HepG2 (cell line): Measurements from ENCODE around the gene DDX54. TPM values are rescaled to one million over a fixed set of nuclear protein-coding genes. Genes with fewer than 3 reads are reported as not detected.

Experiments used
- BCLAF1 ChIP-seq: fragments of 450-650 bp; IDR thresholded peaks from 2 replicates; pipeline ENCODE4 v1.6.1; 2017; ENCODE audit warnings: mild to moderate bottlenecking
- CBX5 ChIP-seq: sonication (generic); formaldehyde crosslinking; IDR thresholded peaks from 2 replicates; pipeline ENCODE4 v1.4.0; 2020; ENCODE audit warnings: missing genetic modification reagents, borderline replicate concordance
- HOXA3 ChIP-seq: sonication (generic); formaldehyde crosslinking; IDR thresholded peaks from 2 replicates; pipeline ENCODE4 v1.5.0; 2020; ENCODE audit warnings: missing genetic modification reagents
- JDP2 ChIP-seq: sonication (generic); formaldehyde crosslinking; IDR thresholded peaks from 2 replicates; pipeline ENCODE4 v1.8.1; 2022; ENCODE audit warnings: missing genetic modification reagents, borderline replicate concordance
- ONECUT2 ChIP-seq: sonication (generic); formaldehyde crosslinking; IDR thresholded peaks from 2 replicates; pipeline ENCODE4 v1.4.0; 2020; ENCODE audit warnings: missing genetic modification reagents
- RAD21 ChIP-seq: fragments of 450-650 bp; formaldehyde crosslinking; IDR thresholded peaks from 2 replicates; pipeline ENCODE4 v1.5.0; 2020; ENCODE audit warnings: mild to moderate bottlenecking
- RFXAP ChIP-seq: sonication (generic); formaldehyde crosslinking; IDR thresholded peaks from 2 replicates; pipeline ENCODE4 v1.4.0; 2020; ENCODE audit warnings: missing genetic modification reagents, borderline replicate concordance
- SALL1 ChIP-seq: sonication (generic); formaldehyde crosslinking; IDR thresholded peaks from 2 replicates; pipeline ENCODE4 v1.8.0; 2022; ENCODE audit warnings: mild to moderate bottlenecking, missing genetic modification reagents
- ZBTB4 ChIP-seq: sonication (generic); formaldehyde crosslinking; IDR thresholded peaks from 2 replicates; pipeline ENCODE4 v1.4.0; 2020; ENCODE audit warnings: missing genetic modification reagents, mild to moderate bottlenecking, borderline replicate concordance
- ZC3H13 ChIP-seq: sonication (generic); formaldehyde crosslinking; IDR thresholded peaks from 2 replicates; pipeline ENCODE4 v1.8.1; 2023; ENCODE audit warnings: mild to moderate bottlenecking, missing genetic modification reagents, moderate library complexity
- ZFAT ChIP-seq: sonication (generic); formaldehyde crosslinking; conservative IDR thresholded peaks from 2 replicates; pipeline ENCODE4 v1.8.1; 2023; ENCODE audit warnings: missing genetic modification reagents, inconsistent platforms
- ZFP90 ChIP-seq: sonication (generic); formaldehyde crosslinking; IDR thresholded peaks from 2 replicates; pipeline ENCODE4 v1.8.0; 2022; ENCODE audit warnings: missing genetic modification reagents, mild to moderate bottlenecking, inconsistent platforms, borderline replicate concordance
- ZNF12 ChIP-seq: sonication (generic); formaldehyde crosslinking; IDR thresholded peaks from 2 replicates; pipeline ENCODE4 v1.5.0; 2020; ENCODE audit warnings: missing genetic modification reagents
- ZNF138 ChIP-seq: sonication (generic); formaldehyde crosslinking; IDR thresholded peaks from 2 replicates; pipeline ENCODE4 v1.5.0; 2020; ENCODE audit warnings: mild to moderate bottlenecking, low read depth, missing genetic modification reagents
- ZNF460 ChIP-seq: sonication (generic); formaldehyde crosslinking; IDR thresholded peaks from 2 replicates; pipeline ENCODE4 v1.5.1; 2020; ENCODE audit warnings: missing genetic modification reagents, mild to moderate bottlenecking, borderline replicate concordance
- ZNF556 ChIP-seq: sonication (generic); formaldehyde crosslinking; IDR thresholded peaks from 2 replicates; pipeline ENCODE4 v1.4.0; 2020; ENCODE audit warnings: mild to moderate bottlenecking, missing genetic modification reagents, borderline replicate concordance
- ZNF558 ChIP-seq: sonication (generic); formaldehyde crosslinking; IDR thresholded peaks from 2 replicates; pipeline ENCODE4 v1.9.0; 2022; ENCODE audit warnings: mild to moderate bottlenecking, missing genetic modification reagents, borderline replicate concordance
- ZNF562 ChIP-seq: sonication (generic); formaldehyde crosslinking; IDR thresholded peaks from 2 replicates; pipeline ENCODE4 v1.8.0; 2022; ENCODE audit warnings: missing genetic modification reagents, borderline replicate concordance
- ZNF644 ChIP-seq: IDR thresholded peaks from 2 replicates; pipeline ENCODE4 v1.6.1; 2016; ENCODE audit warnings: low read depth
- ZNF879 ChIP-seq: sonication (generic); formaldehyde crosslinking; IDR thresholded peaks from 2 replicates; pipeline ENCODE4 v1.8.1; 2023; ENCODE audit warnings: missing genetic modification reagents
- polyA plus RNA-seq, 8 experiments: library from polyadenylated mRNA; depleted of rRNA in 3 of 8; stranded (reverse) in 7 of 8; unstranded in 1 of 8; fragments of >200 nt; fragmentation: Illumina TruSeq in 4 of 8; extraction: Trizol in 4 of 8; gene quantifications; 2 replicates each; pipeline versions ENCODE4 v1.2.1 to v1.2.3, GENCODE V29; 2011 to 2016; ENCODE audit warnings: low read depth in 4 of 8, missing spikeins in 1 of 8, mixed read lengths in 1 of 8; ENCODE audit not compliant: insufficient read depth in 1 of 8
- total RNA-seq, 5 experiments: library from RNA; depleted of rRNA; stranded (reverse); fragments of >200 nt; fragmentation: Illumina TruSeq; extraction: Trizol; gene quantifications; 2 replicates each; pipeline ENCODE4 v1.2.3, GENCODE V29; 2016; ENCODE audit warnings: low read depth in 1 of 5
- TF ChIP-seq, protein P1 (sequence below): sonication (generic); formaldehyde crosslinking; IDR thresholded peaks from 2 replicates; pipeline ENCODE4 v1.5.0; 2020; ENCODE audit warnings: missing genetic modification reagents
- TF ChIP-seq, protein P2 (sequence below): sonication (generic); formaldehyde crosslinking; IDR thresholded peaks from 2 replicates; pipeline ENCODE4 v1.4.0; 2020; ENCODE audit warnings: missing genetic modification reagents

The DDX54 gene
- total and polyA plus RNA-seq, 2 of the 13 experiments (the other 11 are each of a cell fraction or from before 2014, with no cell fraction given), result 59.7 to 61.1 TPM

GRCh38 chr12:113152835-113153814, 32.2 kb downstream of the DDX54 start (continued):
- TF ChIP-seq, protein P1, sequence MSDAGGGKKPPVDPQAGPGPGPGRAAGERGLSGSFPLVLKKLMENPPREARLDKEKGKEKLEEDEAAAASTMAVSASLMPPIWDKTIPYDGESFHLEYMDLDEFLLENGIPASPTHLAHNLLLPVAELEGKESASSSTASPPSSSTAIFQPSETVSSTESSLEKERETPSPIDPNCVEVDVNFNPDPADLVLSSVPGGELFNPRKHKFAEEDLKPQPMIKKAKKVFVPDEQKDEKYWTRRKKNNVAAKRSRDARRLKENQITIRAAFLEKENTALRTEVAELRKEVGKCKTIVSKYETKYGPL (CRISPR knock-in tag), result no peak
- TF ChIP-seq ZFP90 (no peak), ZNF138 (CRISPR knock-in tag) (no peak), ZNF558 (CRISPR knock-in tag) (no peak), ZFAT (CRISPR knock-in tag) (no peak), ZNF460 (peak; percentile 49; the same call in 1 of the 2 replicates), SALL1 (CRISPR knock-in tag) (peak; percentile 41; the same call in 1 of the 2 replicates), BCLAF1 (no peak), ZNF644 (no peak), ZC3H13 (no peak), ZNF562 (no peak), RAD21 (CRISPR knock-in tag) (peak; percentile 86), ONECUT2 (no peak), JDP2 (CRISPR knock-in tag) (no peak), ZBTB4 (no peak), ZNF879 (CRISPR knock-in tag) (no peak), ZNF12 (no peak), CBX5 (CRISPR knock-in tag) (no peak), ZNF556 (CRISPR knock-in tag) (no peak; the same call in 1 of the 2 replicates), RFXAP (peak; percentile 55; the same call in 1 of the 2 replicates), HOXA3 (CRISPR knock-in tag) (no peak; the same call in 1 of the 2 replicates)
- TF ChIP-seq, protein P2, sequence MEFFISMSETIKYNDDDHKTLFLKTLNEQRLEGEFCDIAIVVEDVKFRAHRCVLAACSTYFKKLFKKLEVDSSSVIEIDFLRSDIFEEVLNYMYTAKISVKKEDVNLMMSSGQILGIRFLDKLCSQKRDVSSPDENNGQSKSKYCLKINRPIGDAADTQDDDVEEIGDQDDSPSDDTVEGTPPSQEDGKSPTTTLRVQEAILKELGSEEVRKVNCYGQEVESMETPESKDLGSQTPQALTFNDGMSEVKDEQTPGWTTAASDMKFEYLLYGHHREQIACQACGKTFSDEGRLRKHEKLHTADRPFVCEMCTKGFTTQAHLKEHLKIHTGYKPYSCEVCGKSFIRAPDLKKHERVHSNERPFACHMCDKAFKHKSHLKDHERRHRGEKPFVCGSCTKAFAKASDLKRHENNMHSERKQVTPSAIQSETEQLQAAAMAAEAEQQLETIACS (CRISPR knock-in tag), result peak; percentile 28; the same call in 1 of the 2 replicates
